GM13976 (cell line): ENCODE data around the gene TGFBI.

ENCODE experiments used
- DNase-seq: peaks from one replicate; pipeline ENCODE4 v3.0.0; 2012; ENCODE audit warnings: low spot score
- in situ Hi-C: fragments of 300-500 bp; cut with MboI; formaldehyde crosslinking; loops from one replicate; pipeline ENCODE4 v1.12.0; 2022; ENCODE audit warnings: low sequenced_read_pairs, mixed read lengths, inconsistent platforms; ENCODE audit not compliant: unreplicated experiment
- TF ChIP-seq, protein P1 (sequence below): IDR thresholded peaks from 2 replicates; pipeline ENCODE4 v1.5.1; 2012; ENCODE audit warnings: borderline replicate concordance, mild to moderate bottlenecking; ENCODE audit not compliant: insufficient read depth; ENCODE audit errors: extremely low read depth, missing control alignments, control extremely low read depth

Gene TGFBI

DNA sequence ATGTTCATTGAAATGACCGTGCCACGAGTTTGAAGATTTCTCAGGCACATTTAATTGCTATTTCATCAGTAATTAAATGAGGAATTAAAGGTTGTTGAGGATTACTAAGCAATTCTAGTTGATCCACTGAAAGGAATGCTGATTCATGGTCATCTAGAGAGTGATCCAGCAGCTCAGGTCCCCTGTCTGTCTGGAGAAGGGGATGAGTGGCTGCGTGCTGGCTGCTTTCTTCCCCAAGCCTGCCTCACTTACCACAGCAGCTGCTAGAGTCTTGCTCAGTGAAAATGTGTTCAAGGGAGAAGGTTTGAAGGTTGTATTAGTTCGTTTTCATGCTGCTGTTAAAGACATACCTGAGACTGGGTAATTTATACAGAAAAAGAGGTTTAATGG lies 7.8 kb upstream of the TGFBI start:
- TF ChIP-seq, protein P1, sequence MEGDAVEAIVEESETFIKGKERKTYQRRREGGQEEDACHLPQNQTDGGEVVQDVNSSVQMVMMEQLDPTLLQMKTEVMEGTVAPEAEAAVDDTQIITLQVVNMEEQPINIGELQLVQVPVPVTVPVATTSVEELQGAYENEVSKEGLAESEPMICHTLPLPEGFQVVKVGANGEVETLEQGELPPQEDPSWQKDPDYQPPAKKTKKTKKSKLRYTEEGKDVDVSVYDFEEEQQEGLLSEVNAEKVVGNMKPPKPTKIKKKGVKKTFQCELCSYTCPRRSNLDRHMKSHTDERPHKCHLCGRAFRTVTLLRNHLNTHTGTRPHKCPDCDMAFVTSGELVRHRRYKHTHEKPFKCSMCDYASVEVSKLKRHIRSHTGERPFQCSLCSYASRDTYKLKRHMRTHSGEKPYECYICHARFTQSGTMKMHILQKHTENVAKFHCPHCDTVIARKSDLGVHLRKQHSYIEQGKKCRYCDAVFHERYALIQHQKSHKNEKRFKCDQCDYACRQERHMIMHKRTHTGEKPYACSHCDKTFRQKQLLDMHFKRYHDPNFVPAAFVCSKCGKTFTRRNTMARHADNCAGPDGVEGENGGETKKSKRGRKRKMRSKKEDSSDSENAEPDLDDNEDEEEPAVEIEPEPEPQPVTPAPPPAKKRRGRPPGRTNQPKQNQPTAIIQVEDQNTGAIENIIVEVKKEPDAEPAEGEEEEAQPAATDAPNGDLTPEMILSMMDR: no peak
- DNase-seq: no peak
- in situ Hi-C loops: no loop called here

DNA sequence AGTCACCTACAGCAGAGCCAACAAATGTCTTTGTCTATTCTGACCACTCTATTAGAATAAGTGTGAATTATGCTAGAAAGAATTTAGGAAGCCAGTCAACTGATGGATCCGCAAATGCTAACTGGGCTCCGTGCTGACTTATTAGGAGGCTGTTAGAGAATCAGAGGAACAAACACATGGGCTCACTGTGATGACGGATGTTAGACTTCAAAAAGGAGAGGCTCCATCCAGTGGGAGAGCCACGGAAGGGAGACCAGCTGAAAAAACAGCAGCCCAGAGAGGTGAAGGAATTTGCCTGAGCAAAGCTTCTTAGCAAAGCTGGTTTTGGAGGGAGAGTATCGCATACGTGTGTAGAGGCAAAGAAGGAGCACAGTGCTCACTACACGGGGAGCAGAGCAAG lies 5.8 kb upstream of the TGFBI start:
- TF ChIP-seq, protein P1: no peak
- no peak for DNase-seq
- in situ Hi-C loops: no loop called here

DNA sequence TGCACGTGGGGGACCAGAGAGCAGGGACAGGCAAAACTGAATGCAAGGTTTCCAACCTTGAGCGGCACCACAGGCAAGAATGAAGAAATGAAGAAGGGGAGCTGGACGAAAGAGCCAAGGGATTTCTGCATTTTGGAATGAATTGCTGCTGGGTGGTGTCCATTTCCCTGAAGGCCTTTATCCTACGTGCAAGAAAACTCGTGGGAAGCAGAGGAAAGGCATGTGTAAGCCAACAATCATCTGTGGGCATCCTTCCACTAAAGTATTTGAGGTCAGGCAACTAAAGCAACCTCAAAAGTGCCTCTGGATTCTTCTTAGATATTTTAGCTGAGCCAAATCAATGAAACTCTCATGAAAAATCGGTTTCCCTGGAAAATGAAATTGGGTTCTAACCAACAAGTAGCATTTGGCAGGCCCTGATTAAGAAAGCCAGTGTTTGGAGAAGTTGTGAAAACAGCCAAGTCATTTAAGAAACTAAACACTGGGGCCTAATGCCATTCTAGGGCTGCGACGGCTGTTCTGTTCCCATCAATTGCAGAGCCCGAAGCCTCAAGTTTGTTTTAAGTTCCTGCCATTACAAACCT lies 4.7 kb upstream of the TGFBI start:
- DNase-seq: no peak
- TF ChIP-seq, protein P1: no peak
- in situ Hi-C loops: no loop called here

DNA sequence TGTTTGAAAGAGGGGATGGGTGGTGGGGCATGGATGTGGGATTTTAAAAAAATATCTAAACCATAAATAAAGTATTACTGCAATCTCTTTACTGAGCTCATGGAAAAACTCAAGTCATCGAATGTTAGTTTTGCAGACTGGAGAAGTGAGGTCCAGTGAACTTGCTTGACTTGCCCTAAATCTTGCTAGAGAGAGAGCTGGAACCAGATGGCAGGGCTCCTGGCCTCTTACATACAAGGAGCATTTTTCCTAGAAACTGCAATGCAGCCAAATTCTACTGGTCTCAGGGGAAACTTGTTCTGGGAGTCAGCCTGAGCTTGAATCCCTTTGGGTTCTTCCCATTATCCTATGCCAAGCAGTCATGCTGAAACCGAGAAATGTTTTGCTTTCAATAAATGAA lies 2.9 kb upstream of the TGFBI start:
- TF ChIP-seq, protein P1: no peak
- DNase-seq: no peak
- in situ Hi-C loops: no loop called here

DNA sequence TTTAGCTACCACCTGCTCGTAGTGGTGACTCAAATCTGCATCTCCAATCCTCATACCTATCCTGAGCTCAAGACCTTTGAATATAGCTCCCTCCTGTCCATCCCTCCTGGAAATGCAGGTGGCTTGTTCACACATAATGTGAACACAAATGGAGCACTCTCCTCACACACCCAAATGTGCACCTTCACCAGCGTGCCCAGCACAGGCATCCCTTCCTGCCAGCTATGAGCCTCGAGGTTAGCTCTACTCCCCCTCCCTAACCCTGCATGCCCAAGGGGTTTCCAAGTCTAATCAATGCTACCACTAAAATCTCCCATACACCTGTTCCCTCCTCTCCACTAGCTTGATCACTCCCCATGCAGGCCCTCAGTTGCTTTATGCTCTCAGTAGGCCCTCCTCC lies 2.2 kb upstream of the TGFBI start:
- no peak for DNase-seq
- TF ChIP-seq, protein P1: no peak
- in situ Hi-C loops: no loop called here

DNA sequence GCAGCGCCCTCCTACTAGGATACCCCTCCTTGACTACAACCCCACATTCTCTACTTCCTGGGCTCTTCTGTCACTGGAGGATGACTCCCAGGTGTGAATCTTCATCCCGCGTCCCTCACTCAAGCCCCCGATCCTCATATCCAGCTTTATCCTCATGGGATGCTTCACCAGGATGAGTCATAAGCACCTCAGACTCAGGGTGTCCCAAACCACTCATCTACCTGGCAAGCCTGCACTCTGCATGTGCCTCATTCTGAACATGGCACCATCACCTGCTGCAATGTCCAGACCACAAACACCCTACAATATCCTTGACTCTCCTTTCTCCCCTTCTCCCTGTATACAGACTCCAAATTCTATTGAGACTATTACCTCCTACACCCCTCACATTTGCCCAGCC lies 1.5 kb upstream of the TGFBI start:
- TF ChIP-seq, protein P1: no peak
- no peak for DNase-seq
- in situ Hi-C loops: no loop called here

DNA sequence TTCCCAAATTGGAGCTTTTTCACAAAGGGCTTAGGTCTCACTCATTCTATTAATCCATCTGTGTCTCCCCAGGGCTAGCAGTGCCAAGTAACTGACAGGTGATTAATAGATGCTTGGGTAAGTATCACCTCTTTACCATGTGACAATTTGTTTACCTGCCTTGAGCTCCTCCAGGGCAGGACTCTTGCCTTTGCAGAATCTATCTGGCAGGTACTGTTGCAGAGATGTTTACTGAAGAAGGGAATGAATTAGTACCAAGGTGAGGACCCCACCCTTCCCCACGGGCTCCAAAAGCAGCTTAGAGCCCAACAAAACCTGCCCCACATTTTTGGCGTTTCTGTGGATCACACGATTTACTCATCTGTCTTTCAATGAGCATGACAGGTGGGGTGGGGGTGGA lies 698 bp upstream of the TGFBI start:
- in situ Hi-C loops: no loop called here
- DNase-seq: no peak
- TF ChIP-seq, protein P1: no peak
